GM12801 (cell line): ENCODE data around the gene ASB14.

Experiments
- CTCF ChIP-seq: IDR thresholded peaks from one replicate; pipeline ENCODE4 v1.5.1; 2011; ENCODE audit warnings: control low read depth; ENCODE audit not compliant: insufficient read length; ENCODE audit errors: extremely low read depth

Gene ASB14

DNA sequence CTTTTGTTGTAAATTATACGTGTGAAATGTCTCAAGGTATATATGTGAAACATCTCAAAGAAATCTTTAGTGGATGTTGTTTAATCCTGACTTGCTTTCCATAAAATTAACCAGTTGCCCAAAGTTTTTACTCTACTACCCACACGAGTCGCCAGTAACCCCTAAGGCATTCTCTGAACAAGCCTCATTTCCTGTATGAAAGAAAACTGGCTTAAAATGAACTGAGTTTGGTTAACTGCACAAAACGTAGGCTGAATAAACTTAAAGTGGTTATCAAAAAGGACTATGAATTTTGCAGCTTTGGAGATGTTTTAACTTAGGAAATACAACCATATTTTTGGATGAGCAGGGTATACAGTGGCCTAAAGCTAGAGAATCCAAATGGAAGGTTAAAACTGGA, 67.6 kb downstream of the ASB14 start:
- no peak for TF ChIP-seq CTCF

DNA sequence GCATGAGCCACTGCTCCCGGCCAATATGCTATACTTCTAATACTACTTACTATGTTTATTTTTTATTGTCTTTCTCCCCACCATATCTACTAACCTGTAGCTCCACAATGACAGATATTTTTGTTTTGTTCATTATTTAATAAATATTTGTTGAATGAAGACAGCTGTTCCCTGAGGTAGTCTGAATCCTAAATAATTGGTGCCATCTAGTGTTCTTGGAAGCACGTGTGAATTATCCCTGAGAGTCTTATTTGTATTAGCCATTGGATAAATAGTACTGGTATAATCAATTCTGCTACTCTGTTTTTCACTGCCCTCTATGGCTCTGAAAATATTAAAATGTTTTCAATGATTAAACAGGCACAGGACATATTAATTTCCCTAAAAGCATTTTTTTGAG, 70.6 kb downstream of the ASB14 start:
- TF ChIP-seq CTCF: no peak
